HG02588 (cell line): ENCODE measurements around the gene GLI1.
"Not testable (repeated sequence)": the region's sequence is repeated elsewhere in the genome, so short reads cannot be mapped to it uniquely, and the experiment has no call there.

Experiments used
- ATAC-seq: cut with Tn5 transposase; IDR thresholded peaks from one replicate; pipeline ENCODE4 v1.9.1; 2021; ENCODE audit warnings: mild to moderate bottlenecking, moderate library complexity; ENCODE audit not compliant: unreplicated experiment

Gene GLI1

GRCh38 chr12:57459750-57460467, at the start of gene GLI1:
Gene GLI1 (plus strand): TSS chr12:57459785. CDS start chr12:57463692, 3,907 bp downstream.
- ATAC-seq: no peak

GRCh38 chr12:57410534-57410933, 49.1 kb upstream of the GLI1 start:
- no peak for ATAC-seq

GRCh38 chr12:57414160-57414559, 45.4 kb upstream of the GLI1 start:
- ATAC-seq: not testable (repeated sequence)

GRCh38 chr12:57415088-57415487, 44.5 kb upstream of the GLI1 start:
- no peak for ATAC-seq

- no peak for ATAC-seq
Observed at GRCh38 chr12:57416039-57416996, 43.3 kb upstream of the GLI1 start.

- ATAC-seq: no peak
Observed at GRCh38 chr12:57418255-57418654, 41.3 kb upstream of the GLI1 start.

- no peak for ATAC-seq
Observed at GRCh38 chr12:57419495-57419894, 40.1 kb upstream of the GLI1 start.

GRCh38 chr12:57420482-57420881, 39.1 kb upstream of the GLI1 start:
- ATAC-seq: no peak

- not testable (repeated sequence) for ATAC-seq
Observed at GRCh38 chr12:57426948-57427347, 32.6 kb upstream of the GLI1 start.

- no peak for ATAC-seq
Observed at GRCh38 chr12:57428965-57429364, 30.6 kb upstream of the GLI1 start.

- no peak for ATAC-seq
Observed at GRCh38 chr12:57429473-57430111, 30.0 kb upstream of the GLI1 start.

- ATAC-seq: peak; percentile 56
Observed at GRCh38 chr12:57430112-57430930, 29.3 kb upstream of the GLI1 start.

- peak; percentile 90 for ATAC-seq
Observed at GRCh38 chr12:57430931-57431566, 28.5 kb upstream of the GLI1 start, which contains the start of gene R3HDM2. Gene R3HDM2 (minus strand): TSS chr12:57431043. CDS start chr12:57310428, 120,615 bp downstream.

- ATAC-seq: no peak
Observed at GRCh38 chr12:57431654-57432188, 27.9 kb upstream of the GLI1 start.

GRCh38 chr12:57433370-57433769, 26.2 kb upstream of the GLI1 start:
- ATAC-seq: no peak

GRCh38 chr12:57434517-57435223, 24.9 kb upstream of the GLI1 start, which contains the start of gene INHBC:
Gene INHBC (plus strand): TSS chr12:57434784. CDS start chr12:57434887, 103 bp downstream.
- no peak for ATAC-seq

- no peak for ATAC-seq
Observed at GRCh38 chr12:57435293-57435692, 24.3 kb upstream of the GLI1 start.

GRCh38 chr12:57438400-57438799, 21.2 kb upstream of the GLI1 start:
- ATAC-seq: no peak

- ATAC-seq: no peak
Observed at GRCh38 chr12:57439762-57440266, 19.8 kb upstream of the GLI1 start.
